K562 (cell line): ENCODE measurements around the gene TRIM33. TPM values are rescaled to one million over a fixed set of nuclear protein-coding genes. Genes with fewer than 3 reads are reported as not detected.

Source experiments
- CBFA2T3 ChIP-seq: fragments of 450-650 bp; IDR thresholded peaks from 2 replicates; pipeline ENCODE4 v1.6.1; 2017
- CBFB ChIP-seq: sonication (generic); formaldehyde crosslinking; IDR thresholded peaks from 2 replicates; pipeline ENCODE4 v1.4.0; 2020; ENCODE audit warnings: mild to moderate bottlenecking, missing genetic modification reagents
- ELF1 ChIP-seq: fragments of 200-800 bp; sonication (Bioruptor generic); IDR thresholded peaks from 2 replicates; pipeline ENCODE4 v1.6.1; 2016; ENCODE audit warnings: missing genetic modification characterization, missing compliant biosample characterization
- FOXA3 ChIP-seq, 2 experiments: fragments of 450-650 bp in 1 of 2; sonication (generic) in 1 of 2; formaldehyde crosslinking; IDR thresholded peaks in 1 of 2; conservative IDR thresholded peaks in 1 of 2; 2 replicates each; pipeline versions ENCODE4 v1.4.0 to v1.8.0; 2020 to 2022; ENCODE audit warnings: mild to moderate bottlenecking in 2 of 2, missing genetic modification reagents in 1 of 2
- MCM7 ChIP-seq, 2 experiments: fragments of 450-650 bp; IDR thresholded peaks; 2 replicates each; pipeline ENCODE4 v1.6.1; 2016 to 2018
- MXI1 ChIP-seq: IDR thresholded peaks from 2 replicates; pipeline ENCODE4 v1.6.1; 2011; ENCODE audit warnings: low read depth, mild to moderate bottlenecking, improper control_type of control experiment, low read length
- MYC ChIP-seq, 2 experiments: fragments of 250-450 bp in 1 of 2; sonication (Bioruptor Pico) in 1 of 2; IDR thresholded peaks; 2 replicates each; pipeline versions ENCODE4 v1.5.1 to v1.6.1; 2012 to 2021; ENCODE audit warnings: low read depth in 2 of 2, borderline replicate concordance in 1 of 2, improper control_type of control experiment in 1 of 2, low read length in 1 of 2, mild to moderate bottlenecking in 1 of 2, moderate library complexity in 1 of 2
- NELFE ChIP-seq: IDR thresholded peaks from 2 replicates; pipeline ENCODE4 v1.6.1; 2011; ENCODE audit warnings: mild to moderate bottlenecking; ENCODE audit not compliant: insufficient read depth, insufficient read length
- SMARCE1 ChIP-seq: fragments of 450-650 bp; IDR thresholded peaks from 2 replicates; pipeline ENCODE4 v1.7.1; 2016; ENCODE audit warnings: mild to moderate bottlenecking
- TAL1 ChIP-seq: fragments of 450-650 bp; IDR thresholded peaks from 2 replicates; pipeline ENCODE4 v1.6.1; 2016; ENCODE audit warnings: mild to moderate bottlenecking
- ZNF431 ChIP-seq: sonication (generic); formaldehyde crosslinking; IDR thresholded peaks from 2 replicates; pipeline ENCODE4 v1.8.0; 2022; ENCODE audit warnings: mild to moderate bottlenecking, missing genetic modification reagents
- polyA plus RNA-seq, 8 experiments: library from polyadenylated mRNA; depleted of rRNA in 4 of 8; stranded (reverse) in 5 of 8; unstranded in 3 of 8; fragments of >200 nt; fragmentation: Nextera tagmentation in 2 of 8; fragmentation: Illumina TruSeq in 1 of 8; extraction: Ambion mirVana in 2 of 8; extraction: Trizol in 1 of 8; gene quantifications; 2 replicates each; pipeline versions ENCODE4 v1.2.1 to v1.2.3, GENCODE V29; 2011 to 2014; ENCODE audit warnings: inconsistent platforms in 1 of 8, missing spikeins in 1 of 8
- total RNA-seq, 7 experiments: library from RNA; depleted of rRNA in 6 of 7; stranded (reverse); fragments of >200 nt in 6 of 7; fragmentation: Illumina TruSeq in 2 of 7; extraction: Trizol in 2 of 7; gene quantifications; 2 replicates each; pipeline versions ENCODE4 v1.2.1 to v1.2.3, GENCODE V29; 2011 to 2021; ENCODE audit warnings: low replicate concordance in 1 of 7
- TF ChIP-seq, protein P1 (sequence below): fragments of 450-650 bp; IDR thresholded peaks from 2 replicates; pipeline ENCODE4 v1.6.1; 2017; ENCODE audit warnings: antibody characterized with exemption, mild to moderate bottlenecking
- TF ChIP-seq, protein P2 (sequence below): fragments of 250-450 bp; sonication (Bioruptor Pico); IDR thresholded peaks from 2 replicates; pipeline ENCODE4 v1.4.0; 2020
- TF ChIP-seq, protein P3 (sequence below): fragments of 450-650 bp; formaldehyde crosslinking; IDR thresholded peaks from 2 replicates; pipeline ENCODE4 v1.4.0; 2020; ENCODE audit warnings: mild to moderate bottlenecking, moderate library complexity
- TF ChIP-seq, protein P4 (sequence below): IDR thresholded peaks from 3 replicates; pipeline ENCODE4 v1.6.1; 2011; ENCODE audit warnings: borderline replicate concordance, mild to moderate bottlenecking, moderate library complexity; ENCODE audit not compliant: insufficient read length; ENCODE audit errors: extremely low read depth
- TF ChIP-seq, protein P5 (sequence below): fragments of 250-450 bp; sonication (Bioruptor Pico); IDR thresholded peaks from 2 replicates; pipeline ENCODE4 v1.8.0; 2021; ENCODE audit warnings: borderline replicate concordance, mild to moderate bottlenecking, moderate library complexity; ENCODE audit not compliant: poor library complexity, severe bottlenecking

The TRIM33 gene
- total and polyA plus RNA-seq, 9 of the 15 experiments (the other 6 are each of a cell fraction or from before 2014, with no cell fraction given), result 9.3 to 58.4 (median 40.2) TPM

DNA sequence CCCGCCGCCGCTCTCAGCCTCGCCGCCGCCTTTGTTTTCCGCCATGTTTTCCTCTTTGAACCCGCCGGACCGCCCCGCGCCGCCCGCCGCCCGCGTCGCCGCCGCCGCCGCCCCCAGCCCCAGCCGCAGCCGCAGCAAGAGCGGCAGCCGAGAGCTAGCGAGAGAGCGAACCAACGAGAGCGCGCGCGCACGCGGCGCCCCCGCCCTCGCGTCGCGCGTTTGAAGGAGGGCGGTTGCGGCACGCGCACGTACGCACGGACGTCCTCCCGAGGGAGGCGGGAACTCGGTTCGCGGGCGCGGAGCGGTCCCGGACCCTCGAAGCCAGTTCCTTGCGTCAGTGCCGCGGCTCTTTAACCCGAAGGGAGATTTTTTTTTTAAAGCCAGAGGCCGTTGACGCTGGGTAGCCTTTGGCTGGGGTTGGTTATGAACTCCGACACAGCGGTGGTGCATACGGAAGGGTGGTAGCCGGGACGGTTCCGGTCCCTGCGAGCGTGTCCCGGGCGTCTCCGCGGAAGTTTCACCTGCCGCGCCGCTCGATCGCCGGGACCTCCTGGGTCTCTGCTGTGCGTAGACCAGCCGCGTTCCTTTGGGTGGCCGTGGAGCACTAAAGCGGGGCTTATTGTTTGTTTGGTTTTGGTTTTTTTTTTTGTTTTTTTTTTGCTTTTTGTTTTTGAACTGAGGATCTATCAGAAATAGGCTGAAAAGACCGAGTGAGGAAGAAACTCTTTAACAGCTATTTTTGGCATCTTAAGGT, at the start of gene TRIM33 (continued):
- TF ChIP-seq, protein P1, sequence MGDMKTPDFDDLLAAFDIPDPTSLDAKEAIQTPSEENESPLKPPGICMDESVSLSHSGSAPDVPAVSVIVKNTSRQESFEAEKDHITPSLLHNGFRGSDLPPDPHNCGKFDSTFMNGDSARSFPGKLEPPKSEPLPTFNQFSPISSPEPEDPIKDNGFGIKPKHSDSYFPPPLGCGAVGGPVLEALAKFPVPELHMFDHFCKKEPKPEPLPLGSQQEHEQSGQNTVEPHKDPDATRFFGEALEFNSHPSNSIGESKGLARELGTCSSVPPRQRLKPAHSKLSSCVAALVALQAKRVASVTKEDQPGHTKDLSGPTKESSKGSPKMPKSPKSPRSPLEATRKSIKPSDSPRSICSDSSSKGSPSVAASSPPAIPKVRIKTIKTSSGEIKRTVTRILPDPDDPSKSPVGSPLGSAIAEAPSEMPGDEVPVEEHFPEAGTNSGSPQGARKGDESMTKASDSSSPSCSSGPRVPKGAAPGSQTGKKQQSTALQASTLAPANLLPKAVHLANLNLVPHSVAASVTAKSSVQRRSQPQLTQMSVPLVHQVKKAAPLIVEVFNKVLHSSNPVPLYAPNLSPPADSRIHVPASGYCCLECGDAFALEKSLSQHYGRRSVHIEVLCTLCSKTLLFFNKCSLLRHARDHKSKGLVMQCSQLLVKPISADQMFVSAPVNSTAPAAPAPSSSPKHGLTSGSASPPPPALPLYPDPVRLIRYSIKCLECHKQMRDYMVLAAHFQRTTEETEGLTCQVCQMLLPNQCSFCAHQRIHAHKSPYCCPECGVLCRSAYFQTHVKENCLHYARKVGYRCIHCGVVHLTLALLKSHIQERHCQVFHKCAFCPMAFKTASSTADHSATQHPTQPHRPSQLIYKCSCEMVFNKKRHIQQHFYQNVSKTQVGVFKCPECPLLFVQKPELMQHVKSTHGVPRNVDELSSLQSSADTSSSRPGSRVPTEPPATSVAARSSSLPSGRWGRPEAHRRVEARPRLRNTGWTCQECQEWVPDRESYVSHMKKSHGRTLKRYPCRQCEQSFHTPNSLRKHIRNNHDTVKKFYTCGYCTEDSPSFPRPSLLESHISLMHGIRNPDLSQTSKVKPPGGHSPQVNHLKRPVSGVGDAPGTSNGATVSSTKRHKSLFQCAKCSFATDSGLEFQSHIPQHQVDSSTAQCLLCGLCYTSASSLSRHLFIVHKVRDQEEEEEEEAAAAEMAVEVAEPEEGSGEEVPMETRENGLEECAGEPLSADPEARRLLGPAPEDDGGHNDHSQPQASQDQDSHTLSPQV, result peak; percentile 73; the same call in 1 of the 2 replicates
- TF ChIP-seq MYC (IDR thresholded peaks at IDR 0.05; ENCODE audit: low read depth, low read length) (peak; percentile 82; the same call in 1 of the 2 replicates), MYC (CRISPR knock-in tag; IDR thresholded peaks at IDR 0.05; ENCODE audit: borderline replicate concordance, low read depth) (peak; percentile 65; the same call in 1 of the 2 replicates), NELFE (no peak), CBFA2T3 (no peak; the same call in 1 of the 2 replicates), TAL1 (no peak), CBFB (CRISPR knock-in tag) (0 out of 2 replicates have a peak, but pooled peaks have one; percentile 40), FOXA3 (CRISPR knock-in tag; conservative IDR thresholded peaks at IDR 0.05 in 1 of 2, IDR thresholded peaks at IDR 0.05 in 1 of 2) (no peak), SMARCE1 (peak; percentile 64), ZNF431 (CRISPR knock-in tag) (no peak), MXI1 (0 out of 2 replicates have a peak, but pooled peaks have one; percentile 37), MCM7 (IDR thresholded peaks at IDR 0.05) (no peak), ELF1 (tag) (no peak)
- TF ChIP-seq, protein P2, sequence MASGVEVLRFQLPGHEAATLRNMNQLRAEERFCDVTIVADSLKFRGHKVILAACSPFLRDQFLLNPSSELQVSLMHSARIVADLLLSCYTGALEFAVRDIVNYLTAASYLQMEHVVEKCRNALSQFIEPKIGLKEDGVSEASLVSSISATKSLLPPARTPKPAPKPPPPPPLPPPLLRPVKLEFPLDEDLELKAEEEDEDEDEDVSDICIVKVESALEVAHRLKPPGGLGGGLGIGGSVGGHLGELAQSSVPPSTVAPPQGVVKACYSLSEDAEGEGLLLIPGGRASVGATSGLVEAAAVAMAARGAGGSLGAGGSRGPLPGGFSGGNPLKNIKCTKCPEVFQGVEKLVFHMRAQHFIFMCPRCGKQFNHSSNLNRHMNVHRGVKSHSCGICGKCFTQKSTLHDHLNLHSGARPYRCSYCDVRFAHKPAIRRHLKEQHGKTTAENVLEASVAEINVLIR (CRISPR knock-in tag), result peak; percentile 47; the same call in 1 of the 2 replicates
- TF ChIP-seq, protein P3, sequence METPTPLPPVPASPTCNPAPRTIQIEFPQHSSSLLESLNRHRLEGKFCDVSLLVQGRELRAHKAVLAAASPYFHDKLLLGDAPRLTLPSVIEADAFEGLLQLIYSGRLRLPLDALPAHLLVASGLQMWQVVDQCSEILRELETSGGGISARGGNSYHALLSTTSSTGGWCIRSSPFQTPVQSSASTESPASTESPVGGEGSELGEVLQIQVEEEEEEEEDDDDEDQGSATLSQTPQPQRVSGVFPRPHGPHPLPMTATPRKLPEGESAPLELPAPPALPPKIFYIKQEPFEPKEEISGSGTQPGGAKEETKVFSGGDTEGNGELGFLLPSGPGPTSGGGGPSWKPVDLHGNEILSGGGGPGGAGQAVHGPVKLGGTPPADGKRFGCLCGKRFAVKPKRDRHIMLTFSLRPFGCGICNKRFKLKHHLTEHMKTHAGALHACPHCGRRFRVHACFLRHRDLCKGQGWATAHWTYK (CRISPR knock-in tag), result no peak; the same call in 1 of the 2 replicates
- TF ChIP-seq, protein P4, sequence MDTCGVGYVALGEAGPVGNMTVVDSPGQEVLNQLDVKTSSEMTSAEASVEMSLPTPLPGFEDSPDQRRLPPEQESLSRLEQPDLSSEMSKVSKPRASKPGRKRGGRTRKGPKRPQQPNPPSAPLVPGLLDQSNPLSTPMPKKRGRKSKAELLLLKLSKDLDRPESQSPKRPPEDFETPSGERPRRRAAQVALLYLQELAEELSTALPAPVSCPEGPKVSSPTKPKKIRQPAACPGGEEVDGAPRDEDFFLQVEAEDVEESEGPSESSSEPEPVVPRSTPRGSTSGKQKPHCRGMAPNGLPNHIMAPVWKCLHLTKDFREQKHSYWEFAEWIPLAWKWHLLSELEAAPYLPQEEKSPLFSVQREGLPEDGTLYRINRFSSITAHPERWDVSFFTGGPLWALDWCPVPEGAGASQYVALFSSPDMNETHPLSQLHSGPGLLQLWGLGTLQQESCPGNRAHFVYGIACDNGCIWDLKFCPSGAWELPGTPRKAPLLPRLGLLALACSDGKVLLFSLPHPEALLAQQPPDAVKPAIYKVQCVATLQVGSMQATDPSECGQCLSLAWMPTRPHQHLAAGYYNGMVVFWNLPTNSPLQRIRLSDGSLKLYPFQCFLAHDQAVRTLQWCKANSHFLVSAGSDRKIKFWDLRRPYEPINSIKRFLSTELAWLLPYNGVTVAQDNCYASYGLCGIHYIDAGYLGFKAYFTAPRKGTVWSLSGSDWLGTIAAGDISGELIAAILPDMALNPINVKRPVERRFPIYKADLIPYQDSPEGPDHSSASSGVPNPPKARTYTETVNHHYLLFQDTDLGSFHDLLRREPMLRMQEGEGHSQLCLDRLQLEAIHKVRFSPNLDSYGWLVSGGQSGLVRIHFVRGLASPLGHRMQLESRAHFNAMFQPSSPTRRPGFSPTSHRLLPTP, result no peak
- TF ChIP-seq, protein P5, sequence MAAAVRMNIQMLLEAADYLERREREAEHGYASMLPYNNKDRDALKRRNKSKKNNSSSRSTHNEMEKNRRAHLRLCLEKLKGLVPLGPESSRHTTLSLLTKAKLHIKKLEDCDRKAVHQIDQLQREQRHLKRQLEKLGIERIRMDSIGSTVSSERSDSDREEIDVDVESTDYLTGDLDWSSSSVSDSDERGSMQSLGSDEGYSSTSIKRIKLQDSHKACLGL (CRISPR knock-in tag), result no peak
